A549 treated with GW870086 at 1 μM for 4 hours (cell line): ENCODE measurements around the gene C2orf15. TPM values are rescaled to one million over a fixed set of nuclear protein-coding genes. Genes with fewer than 3 reads are reported as not detected.

ENCODE experiments used
- total RNA-seq: library from RNA; stranded (reverse); fragments of 200-300 nt; extraction: Qiagen RNA extraction; gene quantifications from 5 replicates; pipeline ENCODE4 v1.2.3, GENCODE V29; 2022; ENCODE audit warnings: low read depth

The C2orf15 gene
- total RNA-seq = 0.25 to 0.71 TPM (median 0.47 TPM) in 5 replicates

GRCh38 chr2:99141110-99142108 lies at the start of gene C2orf15:
TSS of gene C2orf15 (plus strand) at chr2:99141707. CDS start at chr2:99150559, 8,852 bp downstream.

DNA sequence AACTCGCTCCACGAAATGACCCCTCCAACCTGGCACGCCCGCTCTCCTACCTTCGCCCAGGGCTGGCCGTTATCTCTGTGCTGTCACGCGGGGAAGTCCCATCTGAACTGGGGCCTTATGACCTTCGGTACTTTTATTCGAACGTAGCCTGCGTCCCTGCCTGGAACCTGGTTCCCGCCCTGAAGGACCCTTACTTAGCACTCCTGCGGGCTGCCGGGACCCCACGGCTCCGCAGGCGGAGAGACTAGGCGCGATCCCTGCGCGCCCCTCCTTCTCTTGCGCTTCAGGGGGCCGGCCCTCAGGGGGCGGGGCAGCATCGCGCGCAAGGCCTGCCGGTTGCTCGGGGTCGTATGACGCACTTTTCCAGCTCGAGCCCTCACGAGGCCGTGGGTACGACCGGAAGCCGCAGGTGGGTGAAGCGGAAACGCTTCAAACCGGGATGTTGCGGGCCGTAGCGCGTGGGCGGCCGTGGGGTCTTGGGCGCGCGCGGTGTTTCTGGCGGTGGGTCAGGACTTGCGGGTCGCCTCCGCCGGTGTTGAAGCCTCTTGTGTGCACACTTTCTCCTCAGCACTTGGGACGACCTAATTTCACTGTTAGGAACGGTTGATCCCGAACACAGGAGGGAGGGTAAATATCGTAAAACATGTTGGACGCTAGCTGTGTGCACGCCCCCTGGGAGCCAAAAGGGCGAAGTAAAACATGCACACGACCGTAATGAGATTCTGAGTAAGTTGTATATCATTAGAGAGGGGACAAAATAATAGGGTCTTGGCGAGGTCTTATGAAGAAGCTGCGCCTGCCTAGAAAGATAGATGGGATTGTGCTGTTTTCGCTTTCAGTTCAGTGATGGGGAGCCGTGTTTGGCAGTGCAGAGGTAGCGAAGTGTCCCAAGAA lies 13.4 kb downstream of the C2orf15 start, which contains the start of the genes LIPT1 and TSGA10:
Gene LIPT1, plus strand, starts transcription at position 325 of the 894 bp plus-strand sequence. CDS start 6,991 bp downstream, outside the sequence.
Gene TSGA10, minus strand, starts transcription at position 300 of the 894 bp plus-strand sequence. CDS start 45,503 bp downstream, outside the sequence.

DNA sequence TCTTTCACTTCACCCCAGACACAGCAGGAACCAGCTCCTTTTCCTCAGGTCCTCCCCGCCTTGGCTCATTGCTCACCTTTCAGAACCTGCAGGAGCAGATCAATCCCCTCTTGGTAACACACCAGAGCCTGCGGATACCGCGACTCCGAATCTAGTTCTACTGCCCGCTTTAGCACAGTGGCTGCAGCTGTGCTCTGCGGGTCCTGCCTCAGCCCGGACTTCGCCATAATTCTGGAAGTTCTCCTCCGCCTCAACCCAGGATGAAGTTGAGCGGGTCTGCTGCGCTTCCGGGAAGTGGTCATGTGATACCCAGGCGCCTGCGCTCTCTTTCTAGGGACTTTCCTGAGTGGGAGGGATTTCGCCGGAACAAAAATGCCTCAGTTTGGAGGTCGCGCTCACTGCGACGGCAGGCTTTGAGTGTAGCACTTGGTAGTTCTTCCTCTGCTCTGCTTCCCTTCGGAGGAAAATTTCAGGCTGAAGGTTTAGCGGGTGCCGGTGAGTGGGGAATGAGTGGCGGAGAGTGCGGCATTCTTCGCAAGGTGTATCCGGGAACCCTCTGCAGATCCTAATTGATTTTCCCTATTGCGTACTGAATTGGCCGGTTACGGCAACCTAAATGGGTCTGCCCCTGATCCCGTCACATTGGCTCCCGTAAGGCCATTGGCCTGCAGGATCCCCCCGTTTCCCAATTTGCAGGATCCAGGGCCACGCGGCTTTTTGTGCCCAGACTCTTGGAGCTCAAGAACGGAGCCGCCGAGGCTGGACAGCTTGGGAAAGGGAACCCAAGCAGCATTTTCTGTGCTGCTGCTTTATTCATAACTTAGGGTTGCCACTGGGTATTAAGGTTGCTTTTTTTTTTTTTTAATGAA lies 39.5 kb downstream of the C2orf15 start, which contains the start of the genes MITD1 and MRPL30:
Gene MITD1, minus strand, starts transcription at position 304 of the 869 bp plus-strand sequence. Its CDS starts 77 bp downstream, at position 227.
Gene MRPL30, plus strand, starts transcription at position 430 of the 869 bp plus-strand sequence. CDS start 5,020 bp downstream, outside the sequence.

Other genes starting within 250 kb of the C2orf15 start
- 3.2 to 4.4 TPM (median 3.2 TPM) in 5 replicates for gene CRACDL, start 205.5 kb upstream of the C2orf15 start, total RNA-seq
- 1.6 to 3.6 TPM (median 2.5 TPM) in 5 replicates for gene TSGA10, start 13.2 kb downstream of the C2orf15 start, total RNA-seq
- 3.2 to 5.1 TPM (median 3.9 TPM) in 5 replicates for gene LIPT1, start 13.3 kb downstream of the C2orf15 start, total RNA-seq
- 23.1 to 28.1 TPM (median 25.3 TPM) in 5 replicates for gene MITD1, start 39.4 kb downstream of the C2orf15 start, total RNA-seq
- 31.5 to 52.6 TPM (median 33.9 TPM) in 5 replicates for gene MRPL30, start 39.5 kb downstream of the C2orf15 start, total RNA-seq
- gene LYG2, start 114.0 kb downstream of the C2orf15 start, total RNA-seq = not detected in 5 replicates
- gene LYG1, start 159.5 kb downstream of the C2orf15 start, total RNA-seq = 0.93 to 2.2 TPM (median 1.6 TPM) in 5 replicates
- gene TXNDC9, start 194.6 kb downstream of the C2orf15 start, total RNA-seq = 41.5 to 56.2 TPM (median 43.3 TPM) in 5 replicates
- gene EIF5B, start 195.7 kb downstream of the C2orf15 start, total RNA-seq = 56.0 to 64.3 TPM (median 58.8 TPM) in 5 replicates